ENCODE results near the gene SBF2.

- TF ChIP-seq POLR2AphosphoS5 (IDR thresholded peaks at IDR 0.05; ENCODE audit: low read depth, low read length): no peak
- no peak for TF ChIP-seq REST (IDR thresholded peaks at IDR 0.05; ENCODE audit: insufficient read depth in 1 of 2, low read depth in 2 of 2, low read length in 2 of 2)
- no peak for TF ChIP-seq TAF1 (IDR thresholded peaks at IDR 0.05; ENCODE audit: borderline replicate concordance, insufficient read depth, low read length)
- TF ChIP-seq SIN3A (IDR thresholded peaks at IDR 0.05; ENCODE audit: borderline replicate concordance, insufficient read depth, low read length): no peak
These were observed 346.7 kb downstream of the SBF2 start for GRCh38 chr11:9947231-9947864.

Measured in PFSK-1 (cell line).